Nucleus accumbens (tissue), 56 donors: Measurements from ENCODE around the gene BAG5.

Experiments used
- DNase-seq, 56 donors: peaks; one replicate each; lab custom pipeline; 2025; lab: John Stamatoyannopoulos, UW

The BAG5 gene

DNA sequence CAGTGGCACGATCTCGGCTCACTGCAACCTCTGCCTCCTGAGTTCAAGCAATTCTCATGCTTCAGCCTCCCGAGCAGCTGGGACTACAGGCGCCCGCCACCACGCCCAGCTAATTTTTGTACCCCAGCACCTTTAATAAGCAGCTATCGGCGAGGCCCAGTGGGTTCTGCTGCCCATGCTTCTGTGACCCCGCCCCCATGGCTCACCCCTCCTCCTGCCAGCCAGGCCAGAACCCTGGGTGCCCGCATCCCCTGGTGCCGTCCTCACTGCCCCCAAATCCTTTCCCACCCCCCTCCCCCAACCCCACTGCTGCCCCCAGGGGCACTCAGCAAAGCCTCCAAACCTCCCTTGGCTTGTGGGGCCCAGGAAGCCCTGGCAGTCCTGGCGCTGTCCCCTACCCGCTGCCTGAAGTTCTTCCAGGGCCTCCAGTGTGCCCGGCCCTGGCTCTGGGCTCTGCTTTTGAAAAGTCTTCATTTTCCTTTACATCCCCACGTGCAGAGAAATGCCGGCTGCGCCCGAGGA lies 14.5 kb downstream of the BAG5 start:
- no peak for DNase-seq

DNA sequence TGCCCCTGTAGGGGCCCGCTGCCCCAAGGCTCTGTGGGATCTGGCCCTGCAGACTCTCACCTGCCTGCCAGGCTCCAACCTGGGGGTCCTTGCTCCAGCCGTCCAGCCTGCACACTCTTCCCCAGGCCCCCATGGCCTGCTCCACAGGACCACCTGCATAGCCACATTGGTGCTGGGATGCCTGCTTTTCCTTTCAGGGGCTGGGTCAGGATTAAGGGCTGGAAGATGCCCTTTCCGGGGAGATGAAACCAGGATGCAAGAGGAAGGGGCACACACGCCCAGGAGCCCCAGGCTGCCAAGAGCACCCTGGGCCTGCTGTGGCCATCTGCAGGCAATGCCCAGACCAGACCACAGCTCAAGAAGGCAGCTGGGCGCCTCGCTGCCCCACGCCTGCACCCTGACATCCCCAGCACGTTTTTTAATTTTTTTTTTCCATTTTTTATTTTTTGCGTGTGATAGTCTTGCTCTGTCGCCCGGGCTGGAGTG lies 15.0 kb downstream of the BAG5 start:
- DNase-seq = no peak

DNA sequence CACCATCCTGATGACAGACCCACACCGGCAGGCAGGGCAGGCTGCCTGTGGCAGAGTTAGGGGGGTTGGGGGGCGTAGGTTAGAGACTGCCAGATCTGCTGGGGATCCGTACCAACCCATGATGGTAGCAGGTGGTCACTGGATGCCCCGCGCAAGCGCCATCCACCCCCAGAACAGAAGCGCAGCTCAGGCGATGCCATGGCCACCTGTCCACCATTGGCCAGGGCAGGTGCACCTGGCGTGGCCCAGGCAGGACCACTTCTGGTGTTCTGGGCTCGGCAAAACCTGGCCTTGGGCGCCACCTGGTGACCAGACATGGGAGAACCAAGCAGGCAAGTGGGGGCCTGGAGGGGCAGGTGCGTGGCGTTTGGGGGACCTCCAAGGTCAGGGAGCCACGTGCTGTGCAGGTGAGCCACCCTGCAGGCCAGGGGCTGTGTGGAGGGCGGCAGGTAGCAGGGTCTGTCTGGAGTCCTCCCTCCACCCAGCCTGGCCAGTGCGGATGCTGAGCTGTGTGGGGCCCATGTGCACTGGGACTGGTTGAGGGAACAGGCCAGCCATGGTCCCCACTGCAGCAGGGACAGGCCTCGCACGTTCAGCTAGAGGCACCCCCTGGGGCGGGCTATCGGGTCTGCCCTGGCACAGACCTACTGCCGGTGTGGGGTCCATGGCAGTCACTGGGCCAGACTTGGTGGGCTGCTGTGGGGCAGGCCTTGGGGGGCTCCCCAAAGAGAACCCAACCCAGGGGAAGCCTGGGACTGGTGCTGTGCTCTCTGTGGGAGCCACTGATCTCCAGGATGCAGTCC lies 15.6 kb downstream of the BAG5 start:
- peak in 50 of 56 donors; percentile 32 to 89 (median 68) for DNase-seq

DNA sequence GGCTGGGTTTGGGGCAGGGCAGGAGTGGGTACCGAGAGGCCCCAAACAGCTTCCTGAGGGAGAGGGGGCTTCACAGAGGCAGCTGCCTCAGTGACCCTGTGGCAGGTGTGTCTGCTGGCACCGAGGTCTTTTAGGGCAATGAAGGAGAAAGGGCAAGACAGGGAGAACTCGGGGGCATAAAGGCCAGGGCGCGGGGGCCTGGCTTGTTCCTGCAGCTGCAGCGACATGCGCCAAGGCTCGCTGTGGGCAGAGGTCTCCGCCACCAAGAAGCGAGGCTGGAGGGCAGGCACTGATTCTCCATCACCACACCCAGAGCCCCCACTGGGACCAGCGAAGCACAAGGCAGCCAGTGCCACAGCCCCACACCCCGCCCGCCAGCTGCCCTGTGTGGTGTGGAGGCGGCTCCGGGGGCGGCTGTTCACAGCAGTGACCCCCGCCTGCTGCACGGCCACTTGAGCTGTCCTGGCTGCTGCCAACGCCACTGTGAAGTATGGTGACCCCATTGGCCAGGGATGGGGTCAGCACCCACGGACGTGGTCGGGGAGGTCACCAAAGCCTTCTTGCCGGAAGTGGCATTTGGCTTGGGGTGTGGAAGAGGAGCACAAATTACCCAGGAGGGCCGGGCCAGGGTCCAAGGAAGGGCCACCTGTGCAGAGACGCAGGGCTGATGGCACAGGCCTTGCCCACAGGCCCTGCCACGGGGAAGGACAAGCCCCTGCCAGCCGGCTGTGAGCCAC lies 16.4 kb downstream of the BAG5 start:
- DNase-seq = no peak

DNA sequence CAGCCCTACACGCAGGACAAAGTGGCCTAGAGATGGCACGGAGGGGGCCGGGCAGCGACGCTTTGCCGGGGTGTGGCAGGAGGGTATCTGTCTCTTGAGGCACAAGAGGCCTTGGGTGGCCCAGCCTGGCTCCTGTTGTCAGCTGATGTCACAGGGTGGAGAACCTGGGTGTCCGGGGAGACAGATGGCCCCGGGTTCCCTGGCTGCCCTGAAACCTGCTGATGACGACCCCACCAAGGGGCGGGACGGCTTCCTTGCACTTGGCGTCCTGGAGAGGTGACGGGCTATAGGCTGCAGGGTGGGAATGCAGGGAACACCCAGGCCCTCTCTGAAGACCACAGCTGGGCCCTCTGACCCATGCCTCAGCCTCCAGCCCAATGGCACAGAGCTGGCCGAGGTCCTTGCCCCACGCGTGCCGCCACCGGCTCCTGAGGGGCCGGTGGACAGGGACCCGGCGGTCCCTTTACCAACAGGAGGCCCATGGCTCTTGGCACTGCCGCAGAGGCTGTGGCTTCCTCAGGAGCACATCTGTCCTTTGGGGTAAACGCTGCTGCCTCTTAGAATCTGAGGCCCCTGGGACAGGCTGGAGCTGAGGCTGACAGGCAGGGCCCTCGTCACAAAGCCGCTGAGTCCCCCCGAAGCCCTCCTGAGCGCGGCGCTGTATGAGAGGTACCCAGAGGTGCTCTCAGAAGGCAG lies 17.1 kb downstream of the BAG5 start:
- DNase-seq = no peak

DNA sequence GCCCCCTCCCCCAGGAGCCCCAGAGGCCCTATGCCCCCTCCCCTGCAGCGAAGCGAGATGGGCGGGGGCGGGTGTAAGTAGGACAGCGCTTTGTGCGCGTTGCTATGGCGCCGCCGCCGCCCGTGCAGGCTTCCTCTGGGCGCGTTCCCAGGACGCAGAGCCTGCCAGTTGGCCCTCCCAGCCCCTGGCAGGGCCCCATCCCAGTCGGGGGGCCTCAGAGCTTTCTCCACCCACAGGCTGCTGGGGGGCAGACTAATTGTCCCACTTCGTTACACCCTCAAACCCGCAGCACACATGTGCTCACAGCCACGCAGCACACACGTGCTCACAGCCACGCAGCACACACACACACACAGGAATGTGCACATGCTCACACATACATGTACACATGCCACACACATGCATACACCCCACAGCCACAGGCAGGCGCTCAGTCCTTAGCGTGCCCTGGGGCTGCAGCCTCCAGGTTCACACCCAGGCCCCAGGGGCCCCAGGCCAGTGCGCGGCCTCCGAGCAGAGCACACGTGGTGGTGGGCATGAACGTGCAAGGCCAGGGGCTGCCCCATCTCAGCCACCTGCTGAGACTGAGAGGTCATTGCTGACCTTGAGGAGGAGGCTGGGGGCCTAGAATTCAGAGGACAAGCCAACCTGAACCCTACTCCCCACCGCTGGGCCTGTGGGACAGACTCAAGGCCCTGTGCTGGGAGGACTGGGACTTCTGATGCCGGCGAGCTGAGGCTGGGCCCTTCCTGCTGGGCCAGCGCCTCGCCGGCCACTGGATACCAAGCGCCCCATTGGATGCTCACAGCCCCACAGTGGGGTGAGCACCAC lies 17.9 kb downstream of the BAG5 start:
- DNase-seq = peak in 54 of 56 donors; percentile 36 to 92 (median 80)

DNA sequence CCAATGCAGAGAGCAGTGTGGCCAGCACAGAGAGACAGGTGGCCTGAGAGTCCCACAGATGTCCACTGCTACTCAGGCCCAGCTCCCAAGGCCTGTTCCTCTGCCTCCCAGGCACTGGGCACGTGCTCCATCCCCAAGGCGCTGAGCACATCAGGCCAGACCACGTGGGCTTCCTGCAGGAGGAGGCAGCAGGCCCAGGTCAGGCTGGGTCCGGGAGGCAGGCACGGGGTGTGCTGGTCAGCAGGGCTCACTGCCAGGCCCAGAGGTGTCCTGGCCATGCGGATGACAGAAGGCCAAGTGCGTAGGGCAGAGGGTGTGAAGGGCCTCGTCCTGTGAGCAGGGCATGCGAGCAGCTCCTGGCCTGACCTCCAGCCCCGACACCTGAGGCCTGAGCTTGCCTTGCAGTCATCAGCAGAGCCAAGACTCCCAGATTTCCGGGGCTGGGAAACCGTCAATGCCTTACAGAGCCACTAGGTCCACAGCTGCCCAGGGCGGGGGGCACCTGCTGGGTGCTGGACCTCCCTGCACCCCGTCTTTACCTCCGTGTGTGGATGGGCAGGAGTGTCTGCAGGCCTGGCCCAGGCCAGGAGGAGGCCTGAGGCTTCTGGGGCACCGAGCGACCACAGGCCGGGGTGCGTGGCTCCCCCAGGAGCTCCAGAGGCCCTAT lies 18.6 kb downstream of the BAG5 start:
- peak in 16 of 56 donors; percentile 44 to 77 (median 62) for DNase-seq

DNA sequence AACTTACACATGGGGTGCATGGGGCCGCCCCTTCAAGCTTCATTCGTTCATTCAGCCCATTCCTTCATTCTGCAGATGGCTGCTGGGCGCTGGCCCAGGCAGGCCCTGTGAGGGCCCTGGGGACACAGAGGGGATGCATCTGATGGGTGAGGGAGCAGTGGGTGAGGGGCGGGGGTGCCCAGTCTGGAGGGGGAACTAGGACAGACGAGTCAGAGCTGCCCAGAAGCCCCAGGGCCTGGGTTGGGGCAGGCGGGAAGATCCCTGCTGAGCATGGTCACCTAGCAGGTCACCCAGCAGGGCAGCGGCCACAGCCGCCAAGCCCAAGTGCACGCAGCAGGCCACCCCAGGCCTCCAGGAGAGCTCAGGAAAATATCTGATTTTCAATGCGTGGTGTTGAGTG lies 19.3 kb downstream of the BAG5 start:
- DNase-seq = peak in 20 of 56 donors; percentile 69 to 95 (median 84)

DNA sequence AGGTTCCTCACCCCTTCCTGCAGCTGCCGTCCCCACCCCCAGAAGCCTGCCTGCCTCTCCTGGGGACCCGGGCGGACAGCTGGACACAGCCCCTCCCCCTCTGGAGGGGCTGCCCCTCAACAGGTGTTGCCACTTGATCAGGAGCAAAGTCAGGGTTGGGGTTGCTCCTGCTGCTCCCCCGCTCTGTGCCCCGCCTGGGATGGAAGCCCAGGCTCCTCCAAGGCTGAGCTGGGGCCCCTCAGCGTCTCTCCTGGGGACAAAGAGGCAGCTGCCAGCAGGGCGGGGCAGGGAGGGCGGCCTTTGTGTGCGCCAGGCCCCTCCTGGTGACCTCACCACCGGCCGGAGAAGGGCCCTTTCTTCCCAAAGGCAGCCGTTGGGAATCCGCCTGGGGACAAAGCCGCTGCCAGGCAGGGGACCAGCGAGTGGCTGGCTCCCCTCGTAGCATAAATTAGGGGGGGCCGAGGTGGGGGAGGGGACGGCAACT lies 19.8 kb downstream of the BAG5 start:
- peak; percentile 39 to 96 (median 91) for DNase-seq

DNA sequence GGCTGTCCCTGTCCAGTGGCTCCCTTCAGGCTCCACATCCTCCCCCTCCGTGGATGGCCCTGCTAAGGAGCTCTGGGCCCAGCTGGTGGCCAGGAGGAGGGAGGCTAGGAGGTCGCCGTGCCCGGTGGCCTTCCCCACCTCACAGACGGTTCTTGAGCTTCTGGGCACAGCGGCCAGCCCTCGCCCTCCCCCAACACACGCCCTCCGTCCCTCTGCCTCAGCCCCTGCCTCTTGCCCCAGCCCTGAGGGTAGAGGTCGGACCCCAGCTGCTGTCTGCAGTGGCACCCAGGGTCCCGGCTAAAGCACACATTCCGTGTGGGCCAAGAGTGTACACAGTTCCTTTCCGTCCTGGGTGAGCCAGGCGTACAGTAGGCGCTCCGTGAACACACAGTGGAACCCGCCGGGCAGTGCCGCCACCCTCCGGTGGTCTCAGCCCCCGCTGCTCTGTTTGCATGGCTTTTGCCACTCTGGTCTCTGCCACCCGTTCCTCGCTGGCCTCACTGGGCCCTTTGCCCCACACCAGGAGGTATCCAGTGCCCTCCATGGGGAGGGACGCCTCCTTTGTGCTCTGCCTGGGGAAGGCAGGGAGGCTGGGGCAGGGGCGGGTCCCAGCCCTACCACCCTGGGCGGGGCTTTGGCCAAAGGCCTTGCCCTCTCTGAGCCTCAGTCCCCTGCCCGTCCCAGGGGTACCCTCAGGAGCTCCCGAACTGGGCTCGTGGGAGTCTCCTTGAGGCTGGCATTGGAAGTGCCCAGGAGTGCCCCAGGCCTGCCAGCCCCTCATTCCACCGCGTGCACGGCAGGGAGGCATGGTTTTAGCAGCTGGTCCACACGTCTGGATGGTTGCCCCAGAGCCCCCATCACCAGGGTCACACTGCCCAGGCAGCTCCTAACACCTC lies 20.5 kb downstream of the BAG5 start:
- peak in 11 of 56 donors; percentile 43 to 80 (median 70) for DNase-seq

DNA sequence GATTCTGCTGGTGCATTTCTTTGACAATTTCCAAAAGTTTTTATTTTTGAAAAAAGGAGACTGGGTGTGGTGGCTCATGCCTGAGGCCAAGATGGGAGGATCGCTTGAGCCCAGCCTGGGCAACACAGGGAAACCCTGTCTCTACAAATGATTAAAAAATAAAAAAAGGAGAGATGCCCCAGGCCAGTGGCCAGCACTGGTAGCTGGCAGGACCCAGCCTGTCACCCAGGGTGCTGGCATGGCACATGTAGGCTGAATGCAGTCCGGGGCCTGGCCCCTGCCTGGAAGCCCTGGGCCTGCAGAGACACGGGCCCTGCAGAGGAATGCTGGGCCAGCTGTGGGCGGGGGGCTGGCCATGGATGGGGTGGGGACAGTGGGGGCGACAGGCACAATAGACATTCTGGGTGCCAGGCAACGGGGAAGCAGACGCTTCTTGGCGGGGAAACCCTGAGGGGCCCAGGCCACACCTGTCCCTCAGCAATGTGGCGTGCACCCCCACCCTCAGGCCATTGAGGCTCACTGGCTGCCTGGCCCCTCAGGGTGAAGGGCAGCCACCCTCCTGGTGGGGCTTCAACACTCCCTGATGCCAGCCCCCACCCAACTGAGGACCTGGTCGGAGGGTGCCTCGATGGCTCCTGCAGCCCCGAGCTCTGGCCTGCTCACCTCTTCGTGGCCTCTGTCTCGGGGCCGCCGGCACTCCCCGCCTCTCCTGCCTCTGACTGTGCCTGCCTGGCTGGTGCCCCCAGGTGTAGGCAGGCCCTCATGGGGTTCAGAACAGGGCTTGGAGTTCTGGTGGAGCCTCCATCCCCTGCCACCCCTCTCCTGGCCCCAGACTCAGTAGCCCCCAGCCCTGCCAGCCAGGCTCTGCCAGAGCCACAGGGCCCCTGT lies 21.4 kb downstream of the BAG5 start:
- peak in 3 of 56 donors; percentile 39 to 59 (median 48) for DNase-seq

DNA sequence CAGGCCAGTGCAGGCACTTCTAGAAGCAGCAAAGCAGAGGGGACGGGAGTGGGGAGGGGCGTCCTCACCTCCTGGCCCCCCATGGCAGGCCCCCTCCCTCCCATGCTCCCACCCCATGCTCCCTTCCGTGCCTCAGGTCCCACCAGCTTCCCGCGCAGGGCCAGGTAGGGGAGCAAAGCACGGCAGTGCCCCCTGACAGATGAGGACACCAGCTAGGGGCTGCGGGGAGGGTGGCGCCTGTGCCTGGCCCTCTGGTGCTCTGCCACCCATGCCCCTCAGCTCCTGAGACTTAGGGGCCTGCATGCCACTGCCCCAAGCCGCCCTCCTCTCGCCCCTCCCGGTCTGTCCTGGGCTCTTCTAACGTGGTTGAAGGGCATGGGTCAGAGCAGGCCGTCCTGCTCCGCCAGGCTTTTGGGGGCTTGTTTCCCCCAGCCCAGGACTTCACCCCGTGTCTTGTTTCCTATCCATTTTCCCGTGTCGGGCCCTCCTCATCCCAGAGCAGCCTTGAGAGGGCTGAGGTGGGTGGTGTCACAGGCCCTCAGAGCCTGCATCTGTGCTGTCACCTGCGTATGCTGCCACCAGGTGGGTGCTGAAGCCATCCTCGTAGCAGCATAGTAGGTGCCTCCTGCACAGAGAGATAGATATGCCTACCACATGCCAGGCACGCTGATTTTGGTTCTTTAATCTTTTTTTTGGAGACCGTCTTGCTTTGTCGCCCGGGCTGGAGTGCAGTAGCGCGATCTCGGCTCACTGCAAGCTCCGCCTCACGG lies 23.2 kb downstream of the BAG5 start:
- no peak for DNase-seq

DNA sequence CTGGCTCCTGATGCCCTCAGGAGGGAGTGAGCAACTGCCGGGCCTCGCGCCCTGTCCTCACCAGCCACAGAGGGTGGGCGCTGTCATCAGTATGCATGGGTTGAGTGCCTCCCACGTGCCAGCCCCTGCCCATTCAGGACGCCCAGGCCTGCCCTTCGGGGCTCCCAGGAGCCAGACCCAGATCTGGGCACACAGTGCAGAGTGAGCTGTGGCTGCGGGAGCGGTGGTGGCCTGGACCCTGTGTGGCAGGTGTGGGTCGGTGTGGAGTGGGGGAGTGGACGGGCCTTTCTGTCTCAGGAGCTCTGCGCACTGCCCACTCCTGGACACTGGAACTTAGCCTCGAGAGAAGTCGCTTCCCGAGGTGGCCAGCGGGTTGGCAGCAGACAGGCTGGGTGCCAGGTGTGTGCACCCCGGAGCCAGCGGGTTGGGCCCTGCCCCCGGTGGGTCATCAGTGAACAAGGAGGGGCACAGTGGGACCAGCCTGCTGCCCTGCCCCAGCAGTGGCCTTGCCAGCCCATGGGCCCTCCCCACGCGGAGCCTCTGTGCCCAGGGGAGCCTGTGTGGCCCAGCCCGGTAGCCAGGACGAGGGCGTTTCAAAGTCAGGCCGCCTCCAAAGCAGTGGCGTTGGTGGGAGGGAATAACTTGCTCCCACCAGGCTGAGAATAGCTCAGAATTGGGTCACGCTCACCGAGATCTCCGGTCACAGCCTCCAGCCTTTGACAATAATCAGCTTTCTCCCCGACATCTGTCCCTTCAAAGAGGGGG lies 24.0 kb downstream of the BAG5 start:
- peak in 14 of 56 donors; percentile 30 to 65 (median 50) for DNase-seq

DNA sequence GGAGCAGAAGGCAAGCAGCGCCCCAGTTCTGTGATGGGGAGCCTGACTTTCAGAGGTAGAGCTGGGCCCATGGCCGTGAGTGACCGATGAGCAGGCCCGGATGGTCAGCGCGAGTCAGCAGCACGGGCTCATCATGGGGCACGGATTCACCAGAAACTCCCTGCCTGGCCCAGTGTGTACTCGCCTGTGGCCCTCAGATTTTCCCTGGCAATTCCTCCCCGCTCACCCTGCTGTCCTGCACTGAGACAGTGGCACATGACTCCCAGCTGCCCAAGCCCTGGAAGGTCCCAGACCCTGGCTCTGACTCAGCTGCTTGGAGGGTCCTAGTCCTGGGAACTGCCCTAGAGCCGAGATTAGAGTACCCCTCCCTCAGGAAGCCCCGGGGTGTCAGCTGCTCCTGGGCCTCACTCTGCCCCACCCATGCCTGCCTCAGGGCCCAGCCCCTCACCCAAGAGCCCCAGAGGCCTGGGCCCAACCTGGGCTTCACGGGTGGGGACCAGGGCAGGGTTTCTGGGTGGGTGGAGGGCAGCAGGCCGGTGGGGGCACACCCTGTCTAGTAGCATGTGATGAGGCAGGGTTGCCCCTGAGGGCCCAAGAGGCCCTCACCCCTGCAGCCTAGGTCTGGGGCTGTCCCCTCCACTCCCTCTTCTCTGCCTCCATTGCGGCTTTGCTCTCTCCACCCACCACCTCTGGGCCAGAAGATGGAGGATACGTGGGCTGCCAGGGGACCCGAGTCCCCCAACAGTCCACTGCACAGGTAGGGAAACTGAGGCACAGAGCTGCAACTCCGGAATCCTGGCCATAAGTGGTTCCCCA lies 25.1 kb downstream of the BAG5 start:
- no peak for DNase-seq

DNA sequence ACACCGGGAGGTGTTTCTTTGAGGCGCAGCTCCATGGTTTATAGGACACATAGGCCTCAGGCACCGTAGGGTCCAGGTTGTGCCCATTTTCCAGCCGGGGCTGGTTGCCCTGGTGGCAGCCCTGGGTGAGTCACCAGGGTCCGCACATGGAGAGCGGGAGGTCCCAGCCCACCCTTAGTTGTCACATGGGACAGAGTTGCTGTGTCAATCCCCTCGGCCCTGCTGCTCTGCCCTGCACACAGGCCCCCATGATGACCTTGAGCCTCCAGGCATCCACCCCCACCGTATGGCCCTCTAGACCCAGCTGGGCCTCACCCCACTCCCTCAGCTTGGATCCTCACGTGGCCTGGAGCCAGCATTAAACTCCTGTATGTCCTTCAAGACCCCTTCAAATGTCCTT lies 25.8 kb downstream of the BAG5 start:
- no peak for DNase-seq
